NCI-H1694 treated with DMSO at 0.1 percent for 48 hours (cell line): ENCODE results near the gene TUBA1C.
"Not testable (repeated sequence)": the region's sequence is repeated elsewhere in the genome, so short reads cannot be mapped to it uniquely, and the experiment has no call there.

ENCODE experiments used
- DNase-seq: peaks from one replicate; lab custom pipeline; 2025; lab: John Stamatoyannopoulos, UW

TUBA1C gene

GRCh38 chr12:49255857-49256637 is 8.8 kb upstream of the TUBA1C start:
- no peak for DNase-seq

GRCh38 chr12:49257508-49258184 is 7.2 kb upstream of the TUBA1C start:
- not testable (repeated sequence) for DNase-seq

GRCh38 chr12:49259452-49259851 is 5.4 kb upstream of the TUBA1C start:
- DNase-seq = no peak

- no peak for DNase-seq
Observed at GRCh38 chr12:49260166-49260565, 4.7 kb upstream of the TUBA1C start.

GRCh38 chr12:49260571-49261363 is 4.1 kb upstream of the TUBA1C start:
- DNase-seq = no peak

GRCh38 chr12:49261721-49262120 is 3.2 kb upstream of the TUBA1C start:
- DNase-seq = no peak

- DNase-seq = no peak
Observed at GRCh38 chr12:49263400-49263763, 1.5 kb upstream of the TUBA1C start.

GRCh38 chr12:49264466-49264872 is 413 bp upstream of the TUBA1C start:
- no peak for DNase-seq

GRCh38 chr12:49269191-49269590 is 4.3 kb downstream of the TUBA1C start:
- not testable (repeated sequence) for DNase-seq

GRCh38 chr12:49272790-49273725 is 8.2 kb downstream of the TUBA1C start:
- no peak for DNase-seq

GRCh38 chr12:49273726-49274395 is 9.0 kb downstream of the TUBA1C start:
- DNase-seq = no peak

- no peak for DNase-seq
Observed at GRCh38 chr12:49274396-49275069, 9.7 kb downstream of the TUBA1C start.

GRCh38 chr12:49276304-49277290 is 11.7 kb downstream of the TUBA1C start:
- DNase-seq = no peak

GRCh38 chr12:49277466-49277865 is 12.6 kb downstream of the TUBA1C start:
- DNase-seq = no peak

- no peak for DNase-seq
Observed at GRCh38 chr12:49279706-49280159, 14.9 kb downstream of the TUBA1C start.

GRCh38 chr12:49280545-49280944 is 15.7 kb downstream of the TUBA1C start:
- DNase-seq = not testable (repeated sequence)

GRCh38 chr12:49282302-49282701 is 17.4 kb downstream of the TUBA1C start:
- no peak for DNase-seq

- DNase-seq = not testable (repeated sequence)
Observed at GRCh38 chr12:49282740-49283375, 18.0 kb downstream of the TUBA1C start.
